GM18517 (cell line): ENCODE results near the gene UBE2G1.

ENCODE experiments used
- ATAC-seq: cut with Tn5 transposase; IDR thresholded peaks from one replicate; pipeline ENCODE4 v1.9.1; 2021; ENCODE audit warnings: mild to moderate bottlenecking, moderate library complexity; ENCODE audit not compliant: unreplicated experiment

Gene UBE2G1

GRCh38 chr17:4340914-4341615 is 25.4 kb downstream of the UBE2G1 start:
- peak; percentile 41 for ATAC-seq

GRCh38 chr17:4334776-4335584 is 31.5 kb downstream of the UBE2G1 start:
- no peak for ATAC-seq

- no peak for ATAC-seq
Measured at GRCh38 chr17:4334332-4334731, 32.1 kb downstream of the UBE2G1 start.

- ATAC-seq, result no peak
Measured at GRCh38 chr17:4333041-4333440, 33.4 kb downstream of the UBE2G1 start.

GRCh38 chr17:4332296-4332970 is 34.0 kb downstream of the UBE2G1 start:
- no peak for ATAC-seq

GRCh38 chr17:4331614-4332013 is 34.9 kb downstream of the UBE2G1 start:
- no peak for ATAC-seq

- ATAC-seq, result no peak
Measured at GRCh38 chr17:4329838-4330237, 36.6 kb downstream of the UBE2G1 start.

- no peak for ATAC-seq
Measured at GRCh38 chr17:4327606-4328005, 38.9 kb downstream of the UBE2G1 start.

- ATAC-seq, result no peak
Measured at GRCh38 chr17:4326608-4327007, 39.9 kb downstream of the UBE2G1 start.

GRCh38 chr17:4326112-4326511 is 40.4 kb downstream of the UBE2G1 start:
- ATAC-seq, result no peak

GRCh38 chr17:4324463-4324862 is 42.0 kb downstream of the UBE2G1 start:
- no peak for ATAC-seq

- no peak for ATAC-seq
Measured at GRCh38 chr17:4319221-4319620, 47.3 kb downstream of the UBE2G1 start.

- ATAC-seq, result no peak
Measured at GRCh38 chr17:4318596-4318995, 47.9 kb downstream of the UBE2G1 start.

- ATAC-seq, result no peak
Measured at GRCh38 chr17:4318186-4318585, 48.3 kb downstream of the UBE2G1 start.

GRCh38 chr17:4317610-4318009 is 48.9 kb downstream of the UBE2G1 start:
- no peak for ATAC-seq

- ATAC-seq, result no peak
Measured at GRCh38 chr17:4316648-4317047, 49.8 kb downstream of the UBE2G1 start.

- no peak for ATAC-seq
Measured at GRCh38 chr17:4314618-4315017, 51.9 kb downstream of the UBE2G1 start.

GRCh38 chr17:4314179-4314578 is 52.3 kb downstream of the UBE2G1 start:
- ATAC-seq, result no peak

GRCh38 chr17:4313221-4314114 is 53.0 kb downstream of the UBE2G1 start:
- no peak for ATAC-seq

- no peak for ATAC-seq
Measured at GRCh38 chr17:4310354-4311060, 56.0 kb downstream of the UBE2G1 start.
